ENCODE measurements around the gene NDUFA8. TPM values are rescaled to one million over a fixed set of nuclear protein-coding genes. Genes with fewer than 3 reads are reported as not detected.
A peak's percentile ranks its signal among the peaks of the same experiment; 100 is the strongest.

NDUFA8 gene
- total RNA-seq, 1 experiment from 2014 or later = 60.7 TPM

DNA sequence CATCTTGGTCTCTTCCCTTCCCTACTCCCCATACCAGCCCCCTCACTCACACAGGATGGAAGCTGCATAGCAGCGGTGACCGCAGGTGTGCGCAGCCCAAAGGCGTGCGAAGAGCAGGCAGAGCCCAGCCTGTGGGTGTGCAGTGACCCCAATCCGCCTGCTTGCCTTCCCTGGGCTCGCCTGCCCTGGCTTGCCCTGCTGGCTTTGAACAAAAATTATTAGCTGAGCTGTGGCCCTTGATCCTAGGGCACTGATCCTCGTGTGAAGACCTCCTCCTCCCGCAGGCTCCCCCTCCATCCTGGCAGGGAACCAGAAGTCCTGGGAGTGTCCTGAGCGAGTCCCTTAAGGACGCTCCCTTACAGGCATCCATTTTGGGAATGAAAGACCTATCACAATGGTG, 32.0 kb upstream of the NDUFA8 start:
- TF ChIP-seq, protein P1, sequence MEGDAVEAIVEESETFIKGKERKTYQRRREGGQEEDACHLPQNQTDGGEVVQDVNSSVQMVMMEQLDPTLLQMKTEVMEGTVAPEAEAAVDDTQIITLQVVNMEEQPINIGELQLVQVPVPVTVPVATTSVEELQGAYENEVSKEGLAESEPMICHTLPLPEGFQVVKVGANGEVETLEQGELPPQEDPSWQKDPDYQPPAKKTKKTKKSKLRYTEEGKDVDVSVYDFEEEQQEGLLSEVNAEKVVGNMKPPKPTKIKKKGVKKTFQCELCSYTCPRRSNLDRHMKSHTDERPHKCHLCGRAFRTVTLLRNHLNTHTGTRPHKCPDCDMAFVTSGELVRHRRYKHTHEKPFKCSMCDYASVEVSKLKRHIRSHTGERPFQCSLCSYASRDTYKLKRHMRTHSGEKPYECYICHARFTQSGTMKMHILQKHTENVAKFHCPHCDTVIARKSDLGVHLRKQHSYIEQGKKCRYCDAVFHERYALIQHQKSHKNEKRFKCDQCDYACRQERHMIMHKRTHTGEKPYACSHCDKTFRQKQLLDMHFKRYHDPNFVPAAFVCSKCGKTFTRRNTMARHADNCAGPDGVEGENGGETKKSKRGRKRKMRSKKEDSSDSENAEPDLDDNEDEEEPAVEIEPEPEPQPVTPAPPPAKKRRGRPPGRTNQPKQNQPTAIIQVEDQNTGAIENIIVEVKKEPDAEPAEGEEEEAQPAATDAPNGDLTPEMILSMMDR (conservative IDR thresholded peaks at IDR 0.05) = no peak
- H4K20me1 ChIP-seq (ENCODE audit: control insufficient read depth, insufficient read depth, insufficient read length) = no peaks in the 10 kb centered on the region
- no peak overlapping the region for H2AFZ ChIP-seq (ENCODE audit: low read length)
- no peaks in the 10 kb centered on the region for H3K23me2 ChIP-seq (ENCODE audit: insufficient read length, low read depth, low read length, poor library complexity, severe bottlenecking)
- no peaks in the 10 kb centered on the region for H3K79me2 ChIP-seq (ENCODE audit: insufficient read depth, low read length)
- no peak overlapping the region for H3K4me2 ChIP-seq (ENCODE audit: insufficient read depth, insufficient read length, low read length)
- H4K91ac ChIP-seq (ENCODE audit: insufficient read length, low read depth, low read length) = no peak overlapping the region
- no peak overlapping the region for H2BK12ac ChIP-seq (ENCODE audit: insufficient read length, low read depth, low read length)
- H2BK120ac ChIP-seq (ENCODE audit: low read depth, low read length, poor library complexity, severe bottlenecking) = no peak overlapping the region
- no CpG with 5 or more reads among the region's 11 CpGs for WGBS (ENCODE audit: extremely low coverage, insufficient read length, low lambda C conversion rate)
- no peak overlapping the region for H4K5ac ChIP-seq (ENCODE audit: insufficient read length, low read depth, low read length)
- no peak overlapping the region for H3K14ac ChIP-seq (ENCODE audit: insufficient read depth, low read length)
- no peak overlapping the region for H2BK5ac ChIP-seq (ENCODE audit: insufficient read length, low read length)
- H3K18ac ChIP-seq (ENCODE audit: insufficient read length, low read depth, low read length) = no peak overlapping the region
- Mint-ChIP-seq H3K9me3 (no peaks in the 10 kb centered on the region), H3K36me3 (ENCODE audit: insufficient read depth in 1 of 3, low read depth in 3 of 3) (no peaks in the 10 kb centered on the region; a peak in 1 of 7 replicates), H3K27ac (peak overlapping the region in 1 of 3 experiments; percentile 73; a peak in 1 of 7 replicates), H3K27me3 (ENCODE audit: low read depth) (peaks cover 5% of the 10 kb centered on the region; the same call in 1 of the 2 replicates), H3K4me3 (no peak overlapping the region), H3K4me1 (peaks cover 17 to 19% of the 10 kb centered on the region in 2 experiments)
- H3K9ac ChIP-seq (ENCODE audit: extremely low read depth, insufficient read length, low read length) = no peak overlapping the region
- H3K23ac ChIP-seq (ENCODE audit: insufficient read length, low read depth, low read length) = no peak overlapping the region
- H2BK20ac ChIP-seq (ENCODE audit: low read depth, low read length, poor library complexity, severe bottlenecking) = no peak overlapping the region
- no peaks in the 10 kb centered on the region for H3K27me3 ChIP-seq (ENCODE audit: insufficient read depth, low read length)
- no peaks in the 10 kb centered on the region for H3K79me1 ChIP-seq (ENCODE audit: insufficient read depth, low read depth, low read length, poor library complexity, severe bottlenecking)
- H3K4me1 ChIP-seq (ENCODE audit: insufficient read depth, low read length) = no peaks in the 10 kb centered on the region
- H2BK15ac ChIP-seq (ENCODE audit: low read depth, low read length) = no peak overlapping the region
- no peak overlapping the region for H2AK5ac ChIP-seq (ENCODE audit: insufficient read length, low read length)
- no peak overlapping the region for H3K27ac ChIP-seq (ENCODE audit: insufficient read length, low read depth, low read length)
- H3K9me3 ChIP-seq (ENCODE audit: control insufficient read depth, low read depth, low read length) = no peaks in the 10 kb centered on the region
- H3K4ac ChIP-seq (ENCODE audit: low read depth, low read length) = no peak overlapping the region
- H3K56ac ChIP-seq (ENCODE audit: insufficient read length, low read depth, low read length) = no peak overlapping the region
- no peak for DNase-seq
- no peak overlapping the region for H3T11ph ChIP-seq (ENCODE audit: low read length)
- H4K8ac ChIP-seq (replicated peaks; ENCODE audit: insufficient read length, low read depth, low read length) = no peak overlapping the region

Measured in H9 (cell line).